Choroid plexus epithelial cell (primary cell): ENCODE results near the gene DDX46.
"Not testable (repeated sequence)": the region's sequence is repeated elsewhere in the genome, so short reads cannot be mapped to it uniquely, and the experiment has no call there.

ENCODE experiments used
- DNase-seq: peaks from one replicate; pipeline ENCODE4 v3.0.0-alpha.2; 2010; ENCODE audit warnings: low read depth
- H3K4me3 ChIP-seq: 2 replicates; pipeline ENCODE4 v1.5.1; 2011; ENCODE audit warnings: low read depth, mild to moderate bottlenecking, control low read depth, low read length, moderate library complexity
- CTCF ChIP-seq: conservative IDR thresholded peaks from 2 replicates; pipeline ENCODE4 v1.5.1; 2011; ENCODE audit warnings: low read depth, mild to moderate bottlenecking, control low read depth, inconsistent platforms, low read length, moderate library complexity

Gene DDX46

GRCh38 chr5:134758504-134759341, at the start of gene DDX46:
Gene DDX46 (plus strand): TSS chr5:134758779. CDS start chr5:134758939, 160 bp downstream.
- TF ChIP-seq CTCF: peak; percentile 78
- peak within 1 kb of the TSS; percentile 100 for H3K4me3 ChIP-seq
- DNase-seq: peak; percentile 95

- peak; percentile 64 for DNase-seq
- TF ChIP-seq CTCF: no peak
- no peak overlapping the region for H3K4me3 ChIP-seq
These were observed 44.5 kb upstream of the DDX46 start for GRCh38 chr5:134714120-134714519.

GRCh38 chr5:134714541-134714940, 44.0 kb upstream of the DDX46 start:
- no peak for DNase-seq
- H3K4me3 ChIP-seq: no peak overlapping the region
- no peak for TF ChIP-seq CTCF

GRCh38 chr5:134715466-134715865, 43.1 kb upstream of the DDX46 start:
- H3K4me3 ChIP-seq, DNase-seq: not testable (repeated sequence)

GRCh38 chr5:134724872-134725271, 33.7 kb upstream of the DDX46 start:
- no peak overlapping the region for H3K4me3 ChIP-seq
- no peak for DNase-seq
- TF ChIP-seq CTCF: no peak

- H3K4me3 ChIP-seq: no peak overlapping the region
- no peak for DNase-seq
- TF ChIP-seq CTCF: no peak
These were observed 25.8 kb upstream of the DDX46 start for GRCh38 chr5:134732819-134733218.

- no peak overlapping the region for H3K4me3 ChIP-seq
- no peak for TF ChIP-seq CTCF
- no peak for DNase-seq
These were observed 23.3 kb upstream of the DDX46 start for GRCh38 chr5:134735243-134735642.
